D721Med (cell line): ENCODE results near the gene DNAH1.

ENCODE experiments used
- DNase-seq: peaks from one replicate; pipeline ENCODE4 v3.0.0; 2011; ENCODE audit warnings: low spot score; ENCODE audit not compliant: insufficient read length
- FAIRE-seq: peaks from 2 replicates; lab custom pipeline; 2011; peaks lifted over from hg19 to GRCh38; lab: Jason Lieb, UNC
- CTCF ChIP-seq: IDR thresholded peaks from 2 replicates; pipeline ENCODE4 v1.5.1; 2012; ENCODE audit warnings: mild to moderate bottlenecking, control low read depth; ENCODE audit not compliant: insufficient read depth; ENCODE audit errors: missing control alignments

DNAH1 gene

DNA sequence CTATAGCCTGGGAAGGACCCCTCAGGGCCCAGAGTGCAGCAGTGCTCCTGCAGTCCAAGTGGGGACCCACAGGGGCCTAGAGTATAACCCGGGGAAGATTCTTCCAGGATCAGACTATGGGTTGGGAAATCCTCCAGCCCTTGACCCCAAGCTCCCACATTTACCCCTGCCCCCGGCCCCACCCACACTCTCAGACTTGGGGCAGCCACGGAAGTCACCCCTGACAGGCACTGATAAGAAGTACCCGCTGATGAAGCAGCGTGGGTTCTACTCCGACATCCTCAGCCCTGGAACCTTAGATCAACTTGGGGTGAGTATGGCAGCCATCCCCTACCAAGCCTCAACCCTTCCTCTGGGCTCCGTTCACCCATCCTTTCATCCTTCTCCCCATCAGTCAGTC, 6.3 kb downstream of the DNAH1 start:
- FAIRE-seq (no peak), DNase-seq (no peak)
- TF ChIP-seq CTCF, result no peak

- no peak for TF ChIP-seq CTCF
- DNase-seq (no peak), FAIRE-seq (no peak)
These were observed 7.6 kb downstream of the DNAH1 start for GRCh38 chr3:52323526-52324295.

DNA sequence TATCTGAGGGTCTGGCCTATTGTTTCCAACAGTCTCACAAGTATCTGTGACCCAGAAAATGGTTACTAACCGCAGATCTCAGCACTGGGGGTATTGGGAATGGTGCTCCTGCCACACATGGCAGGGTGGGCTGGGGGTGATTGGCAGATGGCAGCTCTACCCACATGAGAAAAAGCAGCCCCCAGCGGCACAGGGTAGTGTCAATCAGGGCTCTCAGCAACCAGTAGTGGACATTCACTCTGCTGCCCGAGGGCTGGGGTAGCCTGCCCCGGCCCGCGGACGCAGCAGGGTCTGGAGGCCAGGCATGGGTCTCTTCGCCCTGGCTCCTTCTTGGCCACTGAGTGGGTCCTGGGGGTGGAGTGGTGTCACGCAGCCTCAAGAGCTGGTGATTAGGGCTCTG, 8.6 kb downstream of the DNAH1 start:
- FAIRE-seq (no peak), DNase-seq (no peak)
- TF ChIP-seq CTCF, result no peak

GRCh38 chr3:52325686-52326085, 9.6 kb downstream of the DNAH1 start:
- FAIRE-seq, result no peak
- no peak for TF ChIP-seq CTCF

GRCh38 chr3:52326976-52327375, 10.9 kb downstream of the DNAH1 start:
- no peak for DNase-seq
- TF ChIP-seq CTCF, result no peak
- FAIRE-seq, result no peak

More at GRCh38 chr3:52325686-52326085, 9.6 kb downstream of the DNAH1 start:
- DNase-seq, result no peak

DNA sequence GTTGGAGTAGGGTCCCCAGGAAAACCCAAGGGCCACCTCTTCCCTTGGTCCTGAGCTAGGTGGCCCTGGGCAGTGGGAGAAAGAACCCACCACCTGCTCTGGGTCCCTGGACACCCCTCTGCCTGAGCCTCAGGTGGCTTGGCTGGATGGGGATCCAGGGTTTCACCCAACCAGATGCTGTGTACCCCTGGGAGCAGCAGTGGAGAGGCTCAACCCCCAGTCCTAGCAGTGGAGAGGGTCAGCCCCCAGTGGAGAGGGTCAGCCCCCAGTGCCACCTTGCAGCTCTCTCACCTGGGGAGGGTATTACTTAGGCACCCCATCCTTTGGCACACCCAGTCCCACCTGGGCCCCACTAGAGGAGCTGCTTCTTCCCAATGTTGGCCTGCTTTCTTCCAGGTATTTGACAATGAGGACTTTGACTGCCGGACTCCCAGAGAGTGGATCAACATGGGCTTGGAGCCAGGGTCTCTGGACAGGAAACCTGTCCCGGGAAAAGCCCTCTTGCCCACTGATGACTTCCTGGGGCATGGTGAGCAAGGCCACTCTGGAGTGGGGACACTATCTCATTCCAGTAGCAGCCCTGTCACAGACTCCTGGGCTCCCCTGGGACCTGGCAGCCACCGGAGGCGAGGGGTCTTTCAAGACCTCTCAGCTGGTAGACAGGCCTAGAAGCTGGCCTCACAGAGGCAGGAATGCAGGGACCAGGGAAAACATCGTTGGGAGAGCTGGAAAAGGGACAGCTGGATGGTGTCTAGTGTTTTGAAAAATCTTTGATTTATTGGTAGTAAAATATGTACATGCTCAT, 11.6 kb downstream of the DNAH1 start:
- TF ChIP-seq CTCF, result no peak
- no peak for FAIRE-seq
- no peak for DNase-seq
